ENCODE results near the gene GLI3. TPM values are rescaled to one million over a fixed set of nuclear protein-coding genes. Genes with fewer than 3 reads are reported as not detected.

GLI3 gene
- total and polyA plus RNA-seq, 8 donors = 0.29 to 7.0 (median 2.3) TPM

GRCh38 chr7:42237811-42238541 lies 967 bp upstream of the GLI3 start:
- peaks cover 0 to 39% (median 21%) of the 10 kb centered on the region in 3 donors for H3K27me3 ChIP-seq
- 5 to 16% (median 7%) methylated on average over 23 to 44 of the region's 66 CpGs for WGBS, 5 donors
- peaks cover 0 to 48% (median 27%) of the 10 kb centered on the region in 4 donors for H3K4me1 ChIP-seq
- no peaks in the 10 kb centered on the region for H3K36me3 ChIP-seq
- H3K4me3 ChIP-seq = peak overlapping the region; percentile 72 to 80 (median 74)
- peak in 1 of 2 donors; percentile 90 for DNase-seq
- H3K9me3 ChIP-seq = no peaks in the 10 kb centered on the region
- TF ChIP-seq EP300 (IDR thresholded peaks at IDR 0.05) (no peak), POLR2A (IDR thresholded peaks at IDR 0.05) (no peak)
- TF ChIP-seq, protein P1, sequence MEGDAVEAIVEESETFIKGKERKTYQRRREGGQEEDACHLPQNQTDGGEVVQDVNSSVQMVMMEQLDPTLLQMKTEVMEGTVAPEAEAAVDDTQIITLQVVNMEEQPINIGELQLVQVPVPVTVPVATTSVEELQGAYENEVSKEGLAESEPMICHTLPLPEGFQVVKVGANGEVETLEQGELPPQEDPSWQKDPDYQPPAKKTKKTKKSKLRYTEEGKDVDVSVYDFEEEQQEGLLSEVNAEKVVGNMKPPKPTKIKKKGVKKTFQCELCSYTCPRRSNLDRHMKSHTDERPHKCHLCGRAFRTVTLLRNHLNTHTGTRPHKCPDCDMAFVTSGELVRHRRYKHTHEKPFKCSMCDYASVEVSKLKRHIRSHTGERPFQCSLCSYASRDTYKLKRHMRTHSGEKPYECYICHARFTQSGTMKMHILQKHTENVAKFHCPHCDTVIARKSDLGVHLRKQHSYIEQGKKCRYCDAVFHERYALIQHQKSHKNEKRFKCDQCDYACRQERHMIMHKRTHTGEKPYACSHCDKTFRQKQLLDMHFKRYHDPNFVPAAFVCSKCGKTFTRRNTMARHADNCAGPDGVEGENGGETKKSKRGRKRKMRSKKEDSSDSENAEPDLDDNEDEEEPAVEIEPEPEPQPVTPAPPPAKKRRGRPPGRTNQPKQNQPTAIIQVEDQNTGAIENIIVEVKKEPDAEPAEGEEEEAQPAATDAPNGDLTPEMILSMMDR (IDR thresholded peaks at IDR 0.05) = peak in 1 of 7 experiments; percentile 6
- peak overlapping the region; percentile 85 to 94 (median 89) for H3K27ac ChIP-seq
- intact Hi-C loops (cut with DNase I; ENCODE audit: low total_unique reads) = no loop called here

GRCh38 chr7:42236266-42236975 lies 588 bp downstream of the GLI3 start:
- Histone ChIP-seq H3K27ac (peak overlapping the region; percentile 80 to 94 (median 86)), H3K9me3 (no peaks in the 10 kb centered on the region), H3K27me3 (peaks cover 0 to 39% (median 21%) of the 10 kb centered on the region in 3 donors), H3K4me1 (peaks cover 0 to 59% (median 35%) of the 10 kb centered on the region in 4 donors), H3K36me3 (no peaks in the 10 kb centered on the region), H3K4me3 (peak overlapping the region; percentile 72 to 80 (median 74))
- 0 to 1% (median 0%) methylated on average over 47 to 76 of the region's 76 CpGs for WGBS, 5 donors
- DNase-seq = peak in 1 of 2 donors; percentile 85
- TF ChIP-seq, protein P1 (IDR thresholded peaks at IDR 0.05) = no peak
- TF ChIP-seq POLR2AphosphoS5 (IDR thresholded peaks at IDR 0.05) (no peak), EP300 (IDR thresholded peaks at IDR 0.05) (no peak), POLR2A (IDR thresholded peaks at IDR 0.05) (no peak)
- intact Hi-C loops (cut with DNase I; ENCODE audit: low total_unique reads) = no loop called here

GRCh38 chr7:42235741-42236161 lies 1.3 kb downstream of the GLI3 start:
- no peaks in the 10 kb centered on the region for H3K36me3 ChIP-seq
- peak in 1 of 2 donors; percentile 42 for DNase-seq
- intact Hi-C loops (cut with DNase I; ENCODE audit: low total_unique reads) = no loop called here
- 8 to 11% (median 9%) methylated on average over 15 of the region's 15 CpGs for WGBS, 5 donors
- peak overlapping the region in 4 of 5 donors; percentile 80 to 94 (median 87) for H3K27ac ChIP-seq
- peaks cover 0 to 59% (median 35%) of the 10 kb centered on the region in 4 donors for H3K4me1 ChIP-seq
- H3K4me3 ChIP-seq = peak overlapping the region; percentile 72 to 80 (median 74)
- peaks cover 0 to 39% (median 21%) of the 10 kb centered on the region in 3 donors for H3K27me3 ChIP-seq
- TF ChIP-seq EP300 (IDR thresholded peaks at IDR 0.05) = no peak
- TF ChIP-seq POLR2A (IDR thresholded peaks at IDR 0.05) = no peak
- TF ChIP-seq POLR2AphosphoS5 (IDR thresholded peaks at IDR 0.05) = no peak
- H3K9me3 ChIP-seq = no peaks in the 10 kb centered on the region

- no peaks in the 10 kb centered on the region for H3K9me3 ChIP-seq
- H3K4me1 ChIP-seq = peaks cover 0 to 59% (median 35%) of the 10 kb centered on the region in 4 donors
- 38 to 50% (median 41%) methylated on average over 3 of the region's 3 CpGs for WGBS, 5 donors
- H3K4me3 ChIP-seq = peak overlapping the region in 1 of 4 donors; percentile 72
- H3K36me3 ChIP-seq = no peaks in the 10 kb centered on the region
- TF ChIP-seq POLR2AphosphoS5 (IDR thresholded peaks at IDR 0.05) (no peak), POLR2A (IDR thresholded peaks at IDR 0.05) (no peak)
- peak overlapping the region in 1 of 5 donors; percentile 89 for H3K27ac ChIP-seq
- H3K27me3 ChIP-seq = peaks cover 0 to 39% (median 21%) of the 10 kb centered on the region in 3 donors
- intact Hi-C loops (cut with DNase I; ENCODE audit: low total_unique reads) = no loop called here
- DNase-seq = no peak
These were observed 2.3 kb downstream of the GLI3 start for GRCh38 chr7:42234736-42235135.

GRCh38 chr7:42233695-42234331 lies 3.2 kb downstream of the GLI3 start:
- DNase-seq = no peak
- H3K27ac ChIP-seq = no peak overlapping the region
- intact Hi-C loops (cut with DNase I; ENCODE audit: low total_unique reads) = no loop called here
- peaks cover 0 to 57% (median 35%) of the 10 kb centered on the region in 4 donors for H3K4me1 ChIP-seq
- no peak overlapping the region for H3K4me3 ChIP-seq
- 54 to 71% (median 63%) methylated on average over 3 of the region's 3 CpGs for WGBS, 5 donors
- peaks cover 0 to 35% (median 21%) of the 10 kb centered on the region in 3 donors for H3K27me3 ChIP-seq
- no peaks in the 10 kb centered on the region for H3K9me3 ChIP-seq
- no peak for TF ChIP-seq POLR2A (IDR thresholded peaks at IDR 0.05)
- TF ChIP-seq, protein P1 (IDR thresholded peaks at IDR 0.05) = no peak
- TF ChIP-seq EP300 (IDR thresholded peaks at IDR 0.05) = no peak
- no peak for TF ChIP-seq POLR2AphosphoS5 (IDR thresholded peaks at IDR 0.05)
- H3K36me3 ChIP-seq = no peaks in the 10 kb centered on the region

All from stomach (tissue), 9 donors.